Thyroid gland (tissue), 4 donors: ENCODE measurements around the gene S100A7.

Experiments used
- CTCF ChIP-seq, 6 experiments: fragments of 200-600 bp in 3 of 6; fragments of 450-650 bp in 3 of 6; sonication (generic) in 3 of 6; IDR thresholded peaks; one replicate each; pipeline ENCODE4 v1.5.1; 2016 to 2019; ENCODE audit warnings: antibody characterized with exemption in 6 of 6, mild to moderate bottlenecking in 2 of 6, inconsistent platforms in 1 of 6, moderate library complexity in 1 of 6
- POLR2A ChIP-seq, 2 donors: fragments of 450-650 bp; IDR thresholded peaks; one replicate each; pipeline ENCODE4 v1.6.1; 2017; ENCODE audit warnings: antibody characterized with exemption in 2 of 2, mild to moderate bottlenecking in 2 of 2, moderate library complexity in 1 of 2

DNA sequence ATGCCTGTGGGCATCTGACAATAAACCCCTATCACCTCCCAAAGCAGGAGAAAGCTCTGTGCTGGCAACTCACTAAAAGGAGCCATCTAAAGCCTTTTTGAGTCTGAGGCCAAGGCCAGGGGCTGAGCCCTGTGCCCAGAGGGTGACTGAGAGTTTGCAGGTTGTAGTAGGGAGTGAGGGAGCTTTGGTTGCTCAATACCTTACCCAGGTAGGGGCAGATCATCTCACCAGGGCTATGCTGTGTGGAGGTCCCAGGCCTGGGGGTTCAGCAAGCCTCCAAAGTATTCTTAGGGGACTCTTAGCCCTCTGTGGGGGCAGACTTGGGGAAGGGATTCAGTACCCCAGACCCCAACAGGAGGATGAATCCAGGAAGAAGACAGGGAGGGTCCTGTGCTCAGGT is 21.2 kb downstream of the S100A7 start:
- TF ChIP-seq POLR2A (IDR thresholded peaks at IDR 0.05) (no peak), CTCF (IDR thresholded peaks at IDR 0.05) (no peak)
